CD14-positive monocyte (primary cell): Measurements from ENCODE around the gene TBC1D20. TPM values are rescaled to one million over a fixed set of nuclear protein-coding genes. Genes with fewer than 3 reads are reported as not detected.

Experiments
- DNase-seq, 3 donors: peaks; one replicate each; pipeline ENCODE4 v3.0.0-alpha.2; 2011 to 2022
- H2AFZ ChIP-seq: 2 replicates; pipeline ENCODE4 v1.6.0; 2012; ENCODE audit warnings: mild to moderate bottlenecking, low read depth, low read length, inconsistent platforms; ENCODE audit not compliant: insufficient read depth, poor library complexity, severe bottlenecking
- H3K27ac ChIP-seq, 2 donors: 1 replicate in 1 of 2; 2 replicates in 1 of 2; pipeline ENCODE4 v1.5.1; 2012 to 2013; ENCODE audit warnings: low read length in 2 of 2, control low read depth in 1 of 2, inconsistent platforms in 1 of 2, low read depth in 1 of 2, mild to moderate bottlenecking in 1 of 2
- H3K27me3 ChIP-seq, 2 donors: one replicate each; pipeline versions ENCODE4 v1.6.0 to v1.6.1; 2011 to 2013; ENCODE audit warnings: low read length in 2 of 2; ENCODE audit not compliant: control insufficient read depth in 2 of 2, insufficient read depth in 2 of 2
- H3K36me3 ChIP-seq, 2 donors: replicated peaks in 1 of 2; 1 replicate in 1 of 2; 2 replicates in 1 of 2; pipeline versions ENCODE4 v1.5.1 to v1.6.1; 2012 to 2013; ENCODE audit warnings: low read length in 2 of 2, control low read depth in 1 of 2, inconsistent platforms in 1 of 2, mild to moderate bottlenecking in 1 of 2; ENCODE audit not compliant: insufficient read depth in 2 of 2, control insufficient read depth in 1 of 2
- H3K4me1 ChIP-seq, 2 donors: 1 replicate in 1 of 2; 2 replicates in 1 of 2; pipeline versions ENCODE4 v1.5.1 to v1.6.1; 2012 to 2013; ENCODE audit warnings: low read length in 2 of 2, control low read depth in 1 of 2, inconsistent platforms in 1 of 2, mild to moderate bottlenecking in 1 of 2, moderate library complexity in 1 of 2; ENCODE audit not compliant: insufficient read depth in 2 of 2, control insufficient read depth in 1 of 2
- H3K4me2 ChIP-seq: replicated peaks from 2 replicates; pipeline ENCODE3; 2012; ENCODE audit warnings: low read length, moderate library complexity, mild to moderate bottlenecking; ENCODE audit not compliant: poor library complexity, severe bottlenecking; ENCODE audit errors: extremely low read depth
- H3K4me3 ChIP-seq, 3 experiments: fragments of 200-600 bp in 1 of 3; sonication (generic) in 1 of 3; replicated peaks in 1 of 3; 1 replicate in 2 of 3; 2 replicates in 1 of 3; pipeline ENCODE4 v1.5.1; 2011 to 2013; ENCODE audit warnings: low read length in 3 of 3, mild to moderate bottlenecking in 3 of 3, control low read depth in 2 of 3, low read depth in 2 of 3, inconsistent platforms in 1 of 3, moderate library complexity in 1 of 3
- H3K79me2 ChIP-seq: 2 replicates; pipeline ENCODE4 v1.6.0; 2012; ENCODE audit warnings: mild to moderate bottlenecking, control low read depth, inconsistent platforms, low read length, moderate library complexity; ENCODE audit not compliant: insufficient read depth
- H3K9ac ChIP-seq: 2 replicates; pipeline ENCODE4 v1.6.0; 2017; ENCODE audit warnings: low read length, mild to moderate bottlenecking; ENCODE audit not compliant: insufficient read depth, poor library complexity, severe bottlenecking
- H3K9me3 ChIP-seq, 2 donors: replicated peaks in 1 of 2; 1 replicate in 1 of 2; 2 replicates in 1 of 2; pipeline versions ENCODE4 v1.5.1 to v1.6.1; 2012 to 2013; ENCODE audit warnings: low read length in 2 of 2, control low read depth in 1 of 2; ENCODE audit not compliant: control insufficient read depth in 1 of 2, insufficient read depth in 1 of 2
- H4K20me1 ChIP-seq: 2 replicates; pipeline ENCODE4 v1.6.0; 2012; ENCODE audit warnings: mild to moderate bottlenecking, low read length, control low read depth, moderate library complexity; ENCODE audit not compliant: insufficient read depth
- H3K27ac Mint-ChIP-seq, 7 donors: one replicate each; pipeline ENCODE4 v1.8.0; 2020; ENCODE audit warnings: mild to moderate bottlenecking in 7 of 7, mixed read lengths in 7 of 7, moderate library complexity in 6 of 7, inconsistent platforms in 2 of 7
- H3K27me3 Mint-ChIP-seq, 3 donors: one replicate each; pipeline ENCODE4 v1.8.0; 2021 to 2022; ENCODE audit warnings: low read depth in 3 of 3, mild to moderate bottlenecking in 3 of 3, mixed read lengths in 3 of 3, moderate library complexity in 3 of 3, inconsistent platforms in 1 of 3
- H3K36me3 Mint-ChIP-seq, 2 donors: one replicate each; pipeline ENCODE4 v1.8.0; 2020; ENCODE audit warnings: mixed read lengths in 2 of 2, inconsistent platforms in 1 of 2, mild to moderate bottlenecking in 1 of 2
- H3K4me1 Mint-ChIP-seq: one replicate; pipeline ENCODE4 v1.8.0; 2020; ENCODE audit warnings: mild to moderate bottlenecking, mixed read lengths
- H3K4me3 Mint-ChIP-seq, 2 donors: one replicate each; pipeline ENCODE4 v1.8.0; 2020; ENCODE audit warnings: mild to moderate bottlenecking in 2 of 2, mixed read lengths in 2 of 2, moderate library complexity in 1 of 2
- H3K9me3 Mint-ChIP-seq, 7 donors: one replicate each; pipeline ENCODE4 v1.8.0; 2020 to 2022; ENCODE audit warnings: mixed read lengths in 7 of 7, mild to moderate bottlenecking in 6 of 7, moderate library complexity in 6 of 7, inconsistent platforms in 2 of 7
- CTCF ChIP-seq: fragments of 200-600 bp; IDR thresholded peaks from one replicate; pipeline ENCODE4 v1.8.0; 2022; ENCODE audit warnings: antibody characterized with exemption, mild to moderate bottlenecking
- WGBS: methylation state at CpG from one replicate; pipeline ENCODE4 v1.1.5; 2013; ENCODE audit warnings: missing lambda C conversion rate; ENCODE audit not compliant: insufficient coverage; 5-methylcytosine and 5-hydroxymethylcytosine counted together
- intact Hi-C, 2 donors: fragments of 100-400 bp; cut with micrococcal nuclease; formaldehyde crosslinking; loops; one replicate each; pipeline versions ENCODE4 v1.15.0 to v1.15.1; 2023
- polyA plus RNA-seq, 3 donors: library from polyadenylated mRNA; depleted of rRNA in 1 of 3; unstranded in 2 of 3; stranded (reverse) in 1 of 3; fragments of 300-500 nt in 2 of 3; fragments of >200 nt in 1 of 3; fragmentation: Illumina TruSeq in 2 of 3; gene quantifications; 1 replicate in 2 of 3; 2 replicates in 1 of 3; pipeline ENCODE4 v1.2.3, GENCODE V29; 2012 to 2021

The TBC1D20 gene
- polyA plus RNA-seq, 3 donors, result 10.5 to 24.7 (median 11.3) TPM

DNA sequence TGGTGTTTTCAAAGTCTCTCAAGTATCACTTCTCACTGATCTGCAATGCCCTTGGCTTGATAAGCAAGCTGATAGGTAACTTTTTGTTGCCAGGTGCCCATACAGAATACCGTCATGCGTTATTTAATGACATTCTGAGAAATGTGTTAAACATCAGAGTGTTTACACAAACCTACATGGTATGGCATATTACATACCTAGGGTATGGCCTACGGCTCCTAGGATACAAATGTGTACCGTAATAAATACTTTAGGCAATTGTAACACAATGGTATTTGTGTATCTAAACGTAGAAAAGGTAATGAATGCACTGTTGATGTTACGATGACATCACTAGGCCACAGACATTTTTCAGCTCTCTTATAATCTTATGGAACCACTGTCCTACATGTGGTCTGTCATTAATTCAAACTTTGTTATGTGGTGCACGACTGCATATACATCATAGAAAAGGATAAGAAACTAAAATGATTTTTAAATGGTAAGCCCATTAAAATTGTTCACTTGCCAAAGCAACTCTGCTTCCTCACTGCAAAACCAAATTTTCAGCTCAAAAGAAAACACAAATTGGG lies 45.5 kb upstream of the TBC1D20 start:
- H3K27me3 ChIP-seq, result no peaks in the 10 kb centered on the region
- Mint-ChIP-seq H3K27ac (no peak overlapping the region), H3K4me1 (peaks cover 23% of the 10 kb centered on the region), H3K27me3 (peaks cover 0 to 2% (median 0%) of the 10 kb centered on the region in 3 donors), H3K4me3 (no peak overlapping the region), H3K36me3 (peaks cover 52 to 61% of the 10 kb centered on the region in 2 donors), H3K9me3 (no peaks in the 10 kb centered on the region)
- peaks cover 45 to 61% of the 10 kb centered on the region in 2 donors for H3K36me3 ChIP-seq
- intact Hi-C loops, result no loop called here
- H3K79me2 ChIP-seq, result peaks cover 50% of the 10 kb centered on the region
- no peak overlapping the region for H2AFZ ChIP-seq
- no peak overlapping the region for H3K4me3 ChIP-seq
- no peak for DNase-seq
- H3K9me3 ChIP-seq, result no peaks in the 10 kb centered on the region
- no peak overlapping the region for H3K27ac ChIP-seq
- TF ChIP-seq CTCF, result no peak
- H3K9ac ChIP-seq, result no peak overlapping the region
- no CpG with 5 or more reads among the region's 7 CpGs for WGBS
- peaks cover 71% of the 10 kb centered on the region for H4K20me1 ChIP-seq
- H3K4me2 ChIP-seq, result no peak overlapping the region
- peaks cover 5 to 9% of the 10 kb centered on the region in 2 donors for H3K4me1 ChIP-seq

DNA sequence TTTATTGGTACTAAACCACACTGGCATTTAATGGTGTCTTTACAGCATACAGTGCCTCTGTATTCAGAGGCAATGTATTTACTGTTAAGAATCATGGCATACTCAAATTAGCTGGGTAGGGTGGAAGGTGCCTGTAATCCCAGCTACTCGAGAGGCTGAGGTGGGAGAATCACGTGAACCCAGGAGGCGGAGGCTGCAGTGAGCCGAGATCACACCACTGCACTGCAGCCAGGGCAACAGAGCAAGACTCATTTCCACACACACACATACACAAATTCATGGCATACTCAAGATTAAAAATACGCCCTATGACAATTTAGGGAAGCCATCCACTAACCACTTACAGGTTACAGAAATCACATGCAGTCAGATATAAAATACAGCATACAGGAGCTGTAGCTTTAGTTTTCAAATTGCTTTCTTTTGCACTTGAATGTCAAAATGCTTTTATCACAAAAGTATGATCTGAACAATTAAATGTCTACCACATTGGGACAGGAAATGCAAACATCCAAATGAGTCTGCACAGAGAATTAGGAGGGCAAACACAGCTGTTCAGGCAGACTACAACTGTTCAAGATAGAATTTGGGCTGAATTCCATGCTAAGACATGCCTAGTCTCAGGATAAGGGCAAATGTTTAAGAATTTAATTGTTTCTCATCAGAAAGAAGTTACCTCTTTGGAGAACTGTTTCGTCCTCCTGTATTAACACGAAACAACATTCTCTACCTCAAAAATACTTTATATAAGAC lies 44.8 kb upstream of the TBC1D20 start:
- Mint-ChIP-seq H3K4me3 (no peak overlapping the region), H3K4me1 (peaks cover 20% of the 10 kb centered on the region), H3K27me3 (peaks cover 0 to 2% (median 0%) of the 10 kb centered on the region in 3 donors), H3K9me3 (no peaks in the 10 kb centered on the region), H3K27ac (no peak overlapping the region), H3K36me3 (peaks cover 56 to 68% of the 10 kb centered on the region in 2 donors)
- no peak for DNase-seq
- H3K9me3 ChIP-seq, result no peaks in the 10 kb centered on the region
- no peak overlapping the region for H3K4me2 ChIP-seq
- no peak overlapping the region for H3K9ac ChIP-seq
- no peak for TF ChIP-seq CTCF
- H3K27me3 ChIP-seq, result no peaks in the 10 kb centered on the region
- H3K4me1 ChIP-seq, result peaks cover 5 to 9% of the 10 kb centered on the region in 2 donors
- H3K27ac ChIP-seq, result no peak overlapping the region
- peaks cover 52 to 68% of the 10 kb centered on the region in 2 donors for H3K36me3 ChIP-seq
- 100% methylated on average over 2 of the region's 7 CpGs for WGBS
- H3K4me3 ChIP-seq, result no peak overlapping the region
- peaks cover 43% of the 10 kb centered on the region for H3K79me2 ChIP-seq
- H4K20me1 ChIP-seq, result peaks cover 70% of the 10 kb centered on the region
- no peak overlapping the region for H2AFZ ChIP-seq
- intact Hi-C loops, result no loop called here
